Common myeloid progenitor, CD34-positive (primary cell): ENCODE data around the gene ODC1.

ENCODE experiments used
- CTCF ChIA-PET: fragments of 350-600 bp; sonication (Branson Sonifier 250); formaldehyde crosslinking; loops from one replicate; lab custom pipeline; 2021; ENCODE audit warnings: antibody characterized with exemption; lab: Charles Lee
- POLR2A ChIA-PET: fragments of 350-600 bp; sonication (Branson Sonifier 250); formaldehyde crosslinking; loops from one replicate; lab custom pipeline; 2021; ENCODE audit warnings: antibody characterized with exemption; lab: Charles Lee
- DNase-seq, 3 donors: peaks; one replicate each; pipeline versions ENCODE4 v3.0.0 to v3.0.0-alpha.2; 2013
- H3K27ac ChIP-seq, 2 experiments: 1 replicate in 1 of 2; 2 replicates in 1 of 2; pipeline ENCODE4 v1.7.0; 2013; ENCODE audit warnings: inconsistent platforms in 2 of 2, low read length in 2 of 2, mild to moderate bottlenecking in 2 of 2, low read depth in 1 of 2, moderate library complexity in 1 of 2; ENCODE audit not compliant: severe bottlenecking in 2 of 2, insufficient read depth in 1 of 2, poor library complexity in 1 of 2
- H3K27me3 ChIP-seq, 5 experiments: replicated peaks in 2 of 5; 1 replicate in 3 of 5; 2 replicates in 2 of 5; pipeline versions ENCODE4 v1.6.1 to v1.7.0; 2013; ENCODE audit warnings: low read length in 4 of 5, mild to moderate bottlenecking in 2 of 5, moderate library complexity in 2 of 5, inconsistent platforms in 1 of 5; ENCODE audit not compliant: insufficient read depth in 5 of 5, control insufficient read depth in 4 of 5
- H3K36me3 ChIP-seq, 4 experiments: 1 replicate in 2 of 4; 2 replicates in 2 of 4; pipeline versions ENCODE4 v1.6.1 to v1.7.0; 2013; ENCODE audit warnings: low read length in 3 of 4, control low read depth in 1 of 4, mild to moderate bottlenecking in 1 of 4; ENCODE audit not compliant: control insufficient read depth in 4 of 4, insufficient read depth in 4 of 4
- H3K4me1 ChIP-seq, 4 experiments: 1 replicate in 3 of 4; 2 replicates in 1 of 4; pipeline versions ENCODE4 v1.6.1 to v1.7.1; 2013; ENCODE audit warnings: low read length in 3 of 4, mild to moderate bottlenecking in 3 of 4, control low read depth in 1 of 4, inconsistent platforms in 1 of 4, moderate library complexity in 1 of 4; ENCODE audit not compliant: control insufficient read depth in 4 of 4, insufficient read depth in 4 of 4; ENCODE audit errors: control extremely low read depth in 1 of 4
- H3K4me3 ChIP-seq, 7 experiments: 1 replicate in 4 of 7; 2 replicates in 3 of 7; pipeline versions ENCODE4 v1.5.1 to v1.7.0; 2013; ENCODE audit warnings: mild to moderate bottlenecking in 7 of 7, low read length in 6 of 7, moderate library complexity in 6 of 7, inconsistent platforms in 2 of 7, low read depth in 2 of 7, control low read depth in 1 of 7; ENCODE audit not compliant: insufficient read depth in 4 of 7, control insufficient read depth in 1 of 7; ENCODE audit errors: extremely low read depth in 1 of 7
- H3K9me3 ChIP-seq, 5 experiments: 1 replicate in 4 of 5; 2 replicates in 1 of 5; pipeline versions ENCODE4 v1.6.1 to v1.7.1; 2013; ENCODE audit warnings: low read length in 4 of 5, mild to moderate bottlenecking in 2 of 5, inconsistent platforms in 1 of 5, low read depth in 1 of 5, moderate library complexity in 1 of 5; ENCODE audit not compliant: control insufficient read depth in 4 of 5, insufficient read depth in 2 of 5; ENCODE audit errors: control extremely low read depth in 1 of 5
- WGBS: methylation state at CpG from one replicate; pipeline ENCODE4 v1.1.5; 2013; ENCODE audit not compliant: insufficient coverage; 5-methylcytosine and 5-hydroxymethylcytosine counted together

ODC1 gene

GRCh38 chr2:10478916-10479315 is 30.8 kb upstream of the ODC1 start:
- CTCF ChIA-PET = no interaction called here
- H3K27me3 ChIP-seq = peaks cover 0 to 20% (median 9%) of the 10 kb centered on the region in 5 experiments

GRCh38 chr2:10478298-10478625 is 30.1 kb upstream of the ODC1 start:
- no peak overlapping the region for H3K27ac ChIP-seq
- CTCF ChIA-PET = no interaction called here
- POLR2A ChIA-PET = no interaction called here
- no peaks in the 10 kb centered on the region for H3K9me3 ChIP-seq
- H3K36me3 ChIP-seq = no peaks in the 10 kb centered on the region
- no peaks in the 10 kb centered on the region for H3K4me1 ChIP-seq
- H3K27me3 ChIP-seq = peaks cover 0 to 18% (median 9%) of the 10 kb centered on the region in 5 experiments
- WGBS = 90% methylated on average over 12 of the region's 12 CpGs
- H3K4me3 ChIP-seq = no peak overlapping the region
- DNase-seq = no peak

More at GRCh38 chr2:10478916-10479315, 30.8 kb upstream of the ODC1 start:
- Histone ChIP-seq H3K4me1 (no peaks in the 10 kb centered on the region), H3K27ac (no peak overlapping the region), H3K9me3 (no peaks in the 10 kb centered on the region), H3K4me3 (no peak overlapping the region), H3K36me3 (no peaks in the 10 kb centered on the region)
- no peak for DNase-seq
- POLR2A ChIA-PET = no interaction called here
- WGBS = 86% methylated on average over 12 of the region's 12 CpGs

- ChIA-PET CTCF (interaction anchor here (0.6 kb wide), 1 partner anchor 218 kb away, joined by 3 read pairs; no protein-coding TSS in a partner anchor), POLR2A (no interaction called here)
- Histone ChIP-seq H3K9me3 (no peaks in the 10 kb centered on the region), H3K4me1 (no peaks in the 10 kb centered on the region), H3K27me3 (peaks cover 0 to 14% (median 5%) of the 10 kb centered on the region in 5 experiments), H3K4me3 (no peak overlapping the region), H3K27ac (no peak overlapping the region), H3K36me3 (no peaks in the 10 kb centered on the region)
- WGBS = 71% methylated on average over 13 of the region's 16 CpGs
- no peak for DNase-seq
Measured at GRCh38 chr2:10477443-10478297, 29.5 kb upstream of the ODC1 start.

- H3K4me3 ChIP-seq = no peak overlapping the region
- no peak for DNase-seq
- H3K4me1 ChIP-seq = no peaks in the 10 kb centered on the region
- H3K36me3 ChIP-seq = no peaks in the 10 kb centered on the region
- ChIA-PET CTCF (interaction anchor here (0.6 kb wide), 1 partner anchor 217 kb away, joined by 3 read pairs; no protein-coding TSS in a partner anchor), POLR2A (no interaction called here)
- H3K27ac ChIP-seq = no peak overlapping the region
- H3K27me3 ChIP-seq = peaks cover 0 to 6% (median 5%) of the 10 kb centered on the region in 5 experiments
- H3K9me3 ChIP-seq = no peaks in the 10 kb centered on the region
- 87% methylated on average over 4 of the region's 12 CpGs for WGBS
Measured at GRCh38 chr2:10476723-10477442, 28.8 kb upstream of the ODC1 start.

GRCh38 chr2:10475811-10476660 is 27.9 kb upstream of the ODC1 start:
- no peak for DNase-seq
- no peak overlapping the region for H3K4me3 ChIP-seq
- peaks cover 0 to 3% (median 0%) of the 10 kb centered on the region in 5 experiments for H3K27me3 ChIP-seq
- no peaks in the 10 kb centered on the region for H3K36me3 ChIP-seq
- WGBS = 97% methylated on average over 22 of the region's 22 CpGs
- POLR2A ChIA-PET = no interaction called here
- H3K27ac ChIP-seq = no peak overlapping the region
- no peaks in the 10 kb centered on the region for H3K4me1 ChIP-seq
- H3K9me3 ChIP-seq = no peaks in the 10 kb centered on the region
- CTCF ChIA-PET = no interaction called here

GRCh38 chr2:10475221-10475722 is 27.1 kb upstream of the ODC1 start:
- H3K4me3 ChIP-seq = no peak overlapping the region
- no peak overlapping the region for H3K27ac ChIP-seq
- ChIA-PET POLR2A (no interaction called here), CTCF (no interaction called here)
- DNase-seq = no peak
- no peaks in the 10 kb centered on the region for H3K9me3 ChIP-seq
- H3K27me3 ChIP-seq = peaks cover 0 to 3% (median 0%) of the 10 kb centered on the region in 5 experiments
- H3K4me1 ChIP-seq = no peaks in the 10 kb centered on the region
- no peaks in the 10 kb centered on the region for H3K36me3 ChIP-seq
- 96% methylated on average over 14 of the region's 21 CpGs for WGBS
